WTC11 (cell line): ENCODE results near the gene ZSCAN9. TPM values are rescaled to one million over a fixed set of nuclear protein-coding genes. Genes with fewer than 3 reads are reported as not detected.

Source experiments
- ATAC-seq: fragments of 200-7000 bp; cut with Tn5 transposase; 2 replicates; pipeline ENCODE4 v1.10.0; 2021; ENCODE audit warnings: mild to moderate bottlenecking, moderate library complexity
- CTCF ChIA-PET: fragments of 300-600 bp; sonication (Branson Sonifier 250); formaldehyde crosslinking; loops from one replicate; lab custom pipeline; 2021; ENCODE audit warnings: antibody characterized with exemption; lab: Charles Lee
- POLR2A ChIA-PET: fragments of 350-600 bp; sonication (Branson Sonifier 250); formaldehyde crosslinking; loops from one replicate; lab custom pipeline; 2021; ENCODE audit warnings: antibody characterized with exemption; lab: Charles Lee
- DNase-seq: peaks from one replicate; pipeline ENCODE4 v3.0.0; 2021; ENCODE audit warnings: low spot score
- H3K27ac Mint-ChIP-seq: 2 replicates; pipeline ENCODE4 v1.8.0; 2021; ENCODE audit warnings: mixed read lengths
- H3K27me3 Mint-ChIP-seq: 2 replicates; pipeline ENCODE4 v1.8.0; 2021; ENCODE audit warnings: low read depth, mild to moderate bottlenecking, moderate library complexity, mixed read lengths
- H3K36me3 Mint-ChIP-seq: 2 replicates; pipeline ENCODE4 v1.8.0; 2021; ENCODE audit warnings: mixed read lengths
- H3K4me1 Mint-ChIP-seq: 2 replicates; pipeline ENCODE4 v1.8.0; 2022; ENCODE audit warnings: mixed read lengths
- H3K4me3 Mint-ChIP-seq: 2 replicates; pipeline ENCODE4 v1.8.0; 2021; ENCODE audit warnings: mild to moderate bottlenecking, moderate library complexity, mixed read lengths
- H3K9me3 Mint-ChIP-seq: 2 replicates; pipeline ENCODE4 v1.8.0; 2021; ENCODE audit warnings: mixed read lengths
- AFF4 ChIP-seq: sonication (generic); formaldehyde crosslinking; IDR thresholded peaks from 2 replicates; pipeline ENCODE4 v1.8.1; 2023; ENCODE audit warnings: mild to moderate bottlenecking, missing genetic modification reagents, borderline replicate concordance
- ATF1 ChIP-seq: sonication (generic); formaldehyde crosslinking; IDR thresholded peaks from 2 replicates; pipeline ENCODE4 v1.8.1; 2023; ENCODE audit warnings: mild to moderate bottlenecking, moderate library complexity, missing genetic modification reagents
- ATF2 ChIP-seq: sonication (generic); formaldehyde crosslinking; IDR thresholded peaks from 2 replicates; pipeline ENCODE4 v1.8.1; 2022; ENCODE audit warnings: low read depth, missing genetic modification reagents, borderline replicate concordance
- ATF3 ChIP-seq: sonication (generic); formaldehyde crosslinking; conservative IDR thresholded peaks from 2 replicates; pipeline ENCODE4 v1.8.1; 2022; ENCODE audit warnings: mild to moderate bottlenecking, missing genetic modification reagents
- CBFB ChIP-seq: sonication (generic); formaldehyde crosslinking; IDR thresholded peaks from 2 replicates; pipeline ENCODE4 v1.8.1; 2022; ENCODE audit warnings: mild to moderate bottlenecking, low read depth, missing genetic modification reagents
- CDX4 ChIP-seq: fragments of 250-450 bp; sonication (Bioruptor Pico); IDR thresholded peaks from 2 replicates; pipeline ENCODE4 v1.9.0; 2021; ENCODE audit warnings: moderate library complexity, mild to moderate bottlenecking, inconsistent platforms, borderline replicate concordance
- E2F1 ChIP-seq: sonication (generic); formaldehyde crosslinking; IDR thresholded peaks from 2 replicates; pipeline ENCODE4 v1.8.0; 2022; ENCODE audit warnings: mild to moderate bottlenecking, missing genetic modification reagents
- E2F4 ChIP-seq: sonication (generic); formaldehyde crosslinking; IDR thresholded peaks from 2 replicates; pipeline ENCODE4 v1.8.1; 2022; ENCODE audit warnings: low read depth, mild to moderate bottlenecking, moderate library complexity, missing genetic modification reagents, borderline replicate concordance
- FOXJ3 ChIP-seq: sonication (generic); formaldehyde crosslinking; IDR thresholded peaks from 2 replicates; pipeline ENCODE4 v1.9.0; 2021; ENCODE audit warnings: missing genetic modification reagents, mild to moderate bottlenecking, borderline replicate concordance
- HMGA2 ChIP-seq: fragments of 250-450 bp; sonication (Bioruptor Pico); IDR thresholded peaks from 2 replicates; pipeline ENCODE4 v1.4.0; 2021; ENCODE audit warnings: mild to moderate bottlenecking, moderate library complexity
- HMGXB4 ChIP-seq: sonication (generic); formaldehyde crosslinking; IDR thresholded peaks from 2 replicates; pipeline ENCODE4 v1.8.1; 2023; ENCODE audit warnings: mild to moderate bottlenecking, moderate library complexity, missing genetic modification reagents
- JUN ChIP-seq: sonication (generic); formaldehyde crosslinking; IDR thresholded peaks from 2 replicates; pipeline ENCODE4 v1.8.0; 2023; ENCODE audit warnings: mild to moderate bottlenecking, missing genetic modification reagents
- KAT7 ChIP-seq: sonication (generic); formaldehyde crosslinking; IDR thresholded peaks from 2 replicates; pipeline ENCODE4 v1.8.1; 2023; ENCODE audit warnings: missing genetic modification reagents, mild to moderate bottlenecking, borderline replicate concordance
- NFATC4 ChIP-seq: fragments of 250-450 bp; sonication (Bioruptor Pico); IDR thresholded peaks from 2 replicates; pipeline ENCODE4 v1.9.0; 2021; ENCODE audit warnings: mild to moderate bottlenecking
- PRRX2 ChIP-seq: fragments of 250-450 bp; sonication (Bioruptor Pico); IDR thresholded peaks from 2 replicates; pipeline ENCODE4 v1.8.0; 2021; ENCODE audit warnings: mild to moderate bottlenecking
- RORB ChIP-seq: fragments of 250-450 bp; sonication (Bioruptor Pico); IDR thresholded peaks from 2 replicates; pipeline ENCODE4 v1.9.0; 2021; ENCODE audit warnings: mild to moderate bottlenecking
- SMAD4 ChIP-seq: sonication (generic); formaldehyde crosslinking; IDR thresholded peaks from 2 replicates; pipeline ENCODE4 v1.8.0; 2022; ENCODE audit warnings: mild to moderate bottlenecking, missing genetic modification reagents
- USF2 ChIP-seq: sonication (generic); formaldehyde crosslinking; IDR thresholded peaks from 2 replicates; pipeline ENCODE4 v1.8.1; 2023; ENCODE audit warnings: mild to moderate bottlenecking, missing genetic modification reagents, moderate library complexity
- ZNF219 ChIP-seq: sonication (generic); formaldehyde crosslinking; IDR thresholded peaks from 2 replicates; pipeline ENCODE4 v1.8.0; 2023; ENCODE audit warnings: missing genetic modification reagents, mild to moderate bottlenecking, borderline replicate concordance
- total RNA-seq: library from RNA; stranded (reverse); gene quantifications from 3 replicates; pipeline ENCODE4 v1.2.3, GENCODE V29; 2021

The ZSCAN9 gene
- total RNA-seq, 1 experiment from 2014 or later: 15.1 TPM

- H3K27me3 Mint-ChIP-seq: peaks cover 95% of the 10 kb centered on the region
- H3K9me3 Mint-ChIP-seq: no peaks in the 10 kb centered on the region
- CTCF ChIA-PET: no interaction called here
- POLR2A ChIA-PET: no interaction called here
- TF ChIP-seq CDX4 (CRISPR knock-in tag) (no peak), CBFB (CRISPR knock-in tag) (no peak), HMGXB4 (CRISPR knock-in tag) (no peak), SMAD4 (no peak), ATF1 (CRISPR knock-in tag) (no peak), NFATC4 (CRISPR knock-in tag) (no peak), E2F1 (CRISPR knock-in tag) (no peak), RORB (no peak), USF2 (CRISPR knock-in tag) (no peak), PRRX2 (CRISPR knock-in tag) (no peak), FOXJ3 (CRISPR knock-in tag) (no peak), KAT7 (CRISPR knock-in tag) (no peak), AFF4 (CRISPR knock-in tag) (no peak), JUN (CRISPR knock-in tag) (no peak), E2F4 (no peak), ATF2 (CRISPR knock-in tag) (no peak), HMGA2 (CRISPR knock-in tag) (no peak), ATF3 (no peak), ZNF219 (CRISPR knock-in tag) (no peak)
- DNase-seq (no peak), ATAC-seq (no peak)
- H3K4me3 Mint-ChIP-seq: no peak overlapping the region
- no peaks in the 10 kb centered on the region for H3K36me3 Mint-ChIP-seq
- H3K4me1 Mint-ChIP-seq: peaks cover 14% of the 10 kb centered on the region
- no peak overlapping the region for H3K27ac Mint-ChIP-seq
Measured at GRCh38 chr6:28205879-28206278, 19.2 kb upstream of the ZSCAN9 start.
